HG03095 (cell line): ENCODE data around the gene TNFRSF9.

ENCODE experiments used
- ATAC-seq: cut with Tn5 transposase; IDR thresholded peaks from one replicate; pipeline ENCODE4 v1.9.1; 2021; ENCODE audit warnings: moderate library complexity; ENCODE audit not compliant: unreplicated experiment

The TNFRSF9 gene

DNA sequence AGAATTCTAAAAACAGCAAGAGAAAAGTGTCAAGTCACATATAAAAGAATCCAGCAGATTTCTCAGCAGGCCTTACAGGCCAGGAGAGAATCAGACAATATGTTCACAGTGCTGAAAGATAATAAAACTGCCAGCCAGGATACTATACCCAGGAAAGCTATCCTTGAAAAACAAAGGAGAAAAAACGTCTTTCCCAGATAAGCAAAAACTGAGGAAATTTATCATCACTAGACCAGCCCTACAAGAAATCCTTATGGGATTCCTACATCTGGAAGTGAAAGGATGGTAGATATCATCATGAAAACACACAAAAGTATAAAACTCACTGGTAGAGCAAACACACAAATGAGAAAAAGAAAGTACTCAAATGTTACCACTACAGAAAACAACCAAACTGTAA is 62.6 kb downstream of the TNFRSF9 start:
- ATAC-seq, result no peak

DNA sequence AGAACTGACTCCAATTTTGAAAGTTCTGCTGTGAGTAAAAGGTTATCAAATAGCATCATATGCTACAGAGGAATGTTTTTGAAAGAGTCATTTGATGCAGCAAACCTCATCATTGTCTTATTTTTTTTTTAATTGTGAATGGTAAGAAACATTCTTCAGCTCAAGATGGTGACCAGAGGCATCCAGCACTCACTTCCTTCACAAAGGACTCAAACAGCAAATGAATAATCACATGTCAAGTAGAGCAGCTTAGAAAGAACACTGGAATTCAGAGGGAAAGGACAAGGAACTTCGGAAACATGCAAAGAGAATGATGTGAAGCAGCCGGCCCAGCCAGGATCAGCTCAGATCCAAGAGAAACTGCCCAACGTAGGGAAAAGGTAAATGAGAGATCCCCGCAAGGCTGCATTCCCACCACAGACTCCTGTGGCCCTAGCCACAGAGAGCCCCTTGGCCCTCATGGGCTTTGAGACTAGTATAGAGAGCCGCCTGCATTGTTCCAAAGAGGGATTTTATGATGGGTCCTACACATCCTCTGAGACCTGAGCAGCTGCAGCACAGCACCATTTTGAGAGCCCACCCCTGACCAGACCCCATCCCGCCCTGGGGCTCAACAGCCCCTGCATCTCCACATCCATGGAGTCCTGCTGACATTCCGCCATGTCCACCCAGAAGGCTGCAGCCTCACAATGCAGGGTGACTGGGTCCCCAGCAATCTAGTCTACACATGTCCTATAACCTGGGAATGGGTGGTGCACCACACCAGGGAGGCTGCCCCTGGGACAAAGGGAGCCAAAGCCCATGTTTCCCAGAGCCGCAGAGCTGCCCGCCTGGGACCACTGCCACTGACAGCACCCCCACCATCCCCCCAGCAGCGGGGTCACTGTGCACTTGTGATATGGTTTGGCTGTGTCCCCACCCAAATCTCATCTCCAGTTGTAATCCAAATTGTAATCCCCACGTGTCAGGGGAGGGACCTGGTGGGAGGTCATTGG is 66.5 kb downstream of the TNFRSF9 start:
- ATAC-seq, result no peak

DNA sequence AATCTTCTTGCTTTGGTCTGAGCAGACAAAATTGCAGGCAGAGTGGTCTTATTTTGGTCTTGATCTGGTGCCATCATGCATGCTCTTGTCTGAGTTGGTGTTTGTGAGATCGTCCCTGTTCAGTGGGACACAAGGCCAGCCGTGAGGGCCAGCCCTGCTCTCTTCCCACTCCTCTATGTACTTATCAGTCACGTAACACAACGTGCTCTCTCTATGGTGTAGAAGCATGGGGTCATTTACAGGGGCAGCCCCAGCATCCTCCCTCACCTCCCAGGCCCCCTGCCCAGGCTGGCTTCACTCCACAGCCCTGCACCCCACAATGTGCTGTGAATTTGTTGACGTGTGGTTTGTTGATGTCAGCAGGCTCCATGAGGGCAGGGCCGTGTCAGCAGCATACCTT is 69.5 kb downstream of the TNFRSF9 start:
- no peak for ATAC-seq

DNA sequence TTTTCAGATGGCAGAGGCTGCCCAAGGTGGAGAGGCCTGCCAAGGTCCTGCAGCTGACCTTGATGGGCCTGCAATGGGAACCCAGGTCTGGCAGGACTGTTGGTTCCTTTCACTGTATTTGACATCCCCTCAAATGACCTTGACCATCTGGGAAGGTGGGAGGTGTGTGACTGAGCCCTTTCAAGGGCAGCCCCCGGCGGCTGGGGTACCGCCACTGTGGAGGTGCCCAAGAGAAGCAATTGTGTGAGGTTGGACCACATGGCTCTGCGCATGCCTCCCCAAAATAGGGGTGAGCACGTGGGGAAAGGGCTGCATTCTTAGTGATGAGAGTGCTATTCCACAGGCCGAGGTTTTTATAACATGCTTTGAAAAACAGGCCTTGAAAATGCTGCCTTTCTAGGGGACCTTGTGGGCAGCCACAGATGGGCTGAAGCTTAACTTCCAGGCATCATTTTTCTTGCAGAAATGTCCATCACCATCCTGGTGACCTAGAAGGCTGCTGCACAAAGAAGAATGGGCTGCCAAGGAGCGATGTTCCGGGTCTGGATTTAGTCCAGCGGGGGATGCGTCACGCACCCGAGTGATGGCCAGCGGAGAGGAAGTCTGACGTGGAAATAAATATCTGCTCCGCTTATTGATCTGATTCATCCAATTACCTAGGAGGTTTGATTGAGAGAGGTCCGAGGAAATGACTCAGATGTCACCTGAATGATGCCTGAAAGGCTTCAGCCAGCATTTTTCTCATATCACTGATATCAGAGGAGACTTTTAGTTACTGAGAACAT is 71.3 kb downstream of the TNFRSF9 start:
- no peak for ATAC-seq

DNA sequence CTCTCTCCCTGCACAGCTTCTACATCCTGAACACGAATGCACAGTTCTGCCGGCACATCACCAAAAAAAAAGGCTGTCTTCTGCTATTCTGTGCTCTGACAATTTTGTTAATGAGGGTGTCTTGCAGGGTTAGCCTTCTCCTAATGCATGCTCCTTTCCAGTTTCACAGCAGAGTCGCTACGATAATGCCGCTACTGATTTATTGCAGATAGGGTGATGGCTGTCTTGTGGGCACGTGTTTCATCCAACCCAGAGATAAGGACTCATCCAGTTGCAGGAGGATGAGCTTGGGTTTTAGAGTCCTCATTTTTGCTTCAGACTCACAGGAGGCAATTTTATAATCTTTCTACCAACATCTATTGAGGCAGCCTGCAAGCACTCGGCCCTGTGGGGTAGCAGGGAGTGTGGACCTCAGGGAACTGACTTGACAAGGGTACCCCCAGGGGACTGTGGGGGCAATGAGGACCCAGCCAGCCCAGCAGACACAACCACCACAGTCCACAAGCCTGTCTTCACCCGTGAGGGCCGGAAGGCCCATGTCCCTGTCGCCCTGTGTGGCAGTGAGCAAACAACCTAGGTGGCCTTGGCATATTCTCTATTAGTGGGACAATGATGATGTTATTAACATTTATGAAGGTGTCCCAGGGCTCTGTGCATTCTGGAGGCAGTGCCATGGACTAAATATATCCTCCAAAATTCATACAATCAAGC is 72.4 kb downstream of the TNFRSF9 start:
- no peak for ATAC-seq

DNA sequence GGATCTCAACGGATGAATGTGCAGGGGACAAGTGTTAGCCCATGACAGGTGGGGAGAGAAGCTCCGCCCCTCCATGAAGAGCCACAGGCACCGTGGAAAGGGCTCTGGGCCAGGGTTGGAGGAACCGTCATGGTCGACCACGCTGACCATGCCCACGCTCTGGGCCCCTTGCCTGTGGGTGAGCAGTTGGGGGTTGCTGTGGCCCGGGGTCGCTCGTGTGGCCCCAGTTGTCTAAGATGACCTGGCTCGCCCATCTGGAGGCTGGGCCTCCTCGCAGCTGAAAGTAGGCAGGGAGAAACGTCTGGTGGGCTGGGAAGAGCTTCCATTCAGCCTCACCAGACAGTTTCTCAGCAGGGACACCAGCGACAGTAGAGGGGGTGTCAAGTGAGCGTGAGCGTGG is 74.7 kb downstream of the TNFRSF9 start:
- no peak for ATAC-seq
